GM20431 (cell line): ENCODE data around the gene TPI1.
"Not testable (repeated sequence)": the region's sequence is repeated elsewhere in the genome, so short reads cannot be mapped to it uniquely, and the experiment has no call there.

Source experiments
- in situ Hi-C: fragments of 300-500 bp; cut with MseI, MboI; formaldehyde crosslinking; loops from one replicate; pipeline ENCODE4 v1.15.0; 2020; ENCODE audit warnings: low sequenced_read_pairs; ENCODE audit not compliant: unreplicated experiment

Gene TPI1

DNA sequence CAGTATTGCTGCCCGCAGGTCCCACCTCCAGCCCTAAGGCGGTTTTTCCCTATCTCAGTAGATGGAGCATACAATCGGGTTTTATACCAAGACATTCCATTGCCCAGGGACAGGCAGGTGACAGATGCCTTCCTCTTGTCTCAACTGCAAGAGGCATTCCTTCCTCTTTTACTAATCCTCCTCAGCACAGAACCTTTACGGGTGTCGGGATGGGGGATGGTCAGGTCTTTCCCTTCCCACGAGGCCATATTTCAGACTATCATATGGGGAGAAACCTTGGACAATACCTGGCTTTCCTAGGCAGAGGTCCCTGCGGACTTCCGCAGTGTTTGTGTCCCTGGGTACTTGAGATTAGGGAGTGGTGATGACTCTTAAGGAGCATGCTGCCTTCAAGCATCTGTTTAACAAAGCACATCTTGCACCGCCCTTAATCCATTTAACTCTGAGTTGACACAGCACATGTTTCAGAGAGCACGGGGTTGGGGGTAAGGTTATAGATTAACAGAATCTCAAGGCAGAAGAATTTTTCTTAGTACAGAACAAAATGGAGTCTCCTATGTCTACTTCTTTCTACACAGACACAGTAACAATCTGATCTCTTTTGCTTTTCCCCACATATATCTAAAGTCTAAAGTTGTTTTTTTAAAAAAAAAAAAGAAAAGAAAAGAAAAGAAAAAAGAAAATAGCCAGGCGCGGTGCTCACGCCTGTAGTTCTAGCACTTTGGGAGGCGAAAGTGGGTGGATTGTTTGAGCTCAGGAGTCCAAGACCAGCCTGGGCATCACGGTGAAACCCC is 19.1 kb downstream of the TPI1 start:
- in situ Hi-C loops, result not testable (repeated sequence)

DNA sequence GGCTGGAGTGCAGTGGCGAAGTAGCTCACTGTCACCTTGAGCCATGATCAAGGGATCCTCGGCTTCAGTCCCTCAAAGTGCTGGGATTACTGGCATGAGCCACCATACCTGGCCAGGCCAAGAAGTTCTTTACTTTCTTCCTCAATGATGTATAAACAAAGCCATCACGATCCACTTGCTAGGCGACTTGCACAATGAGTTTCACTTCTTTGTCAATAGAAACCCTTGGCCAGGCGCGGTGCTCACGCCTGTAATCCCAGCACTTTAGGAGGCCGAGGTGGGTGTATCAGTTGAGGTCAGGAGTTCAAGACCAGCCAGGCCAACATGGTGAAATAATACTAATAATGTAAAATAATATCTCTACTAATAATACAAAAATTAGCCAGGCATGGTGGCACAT is 20.1 kb downstream of the TPI1 start:
- in situ Hi-C loops, result no loop called here

DNA sequence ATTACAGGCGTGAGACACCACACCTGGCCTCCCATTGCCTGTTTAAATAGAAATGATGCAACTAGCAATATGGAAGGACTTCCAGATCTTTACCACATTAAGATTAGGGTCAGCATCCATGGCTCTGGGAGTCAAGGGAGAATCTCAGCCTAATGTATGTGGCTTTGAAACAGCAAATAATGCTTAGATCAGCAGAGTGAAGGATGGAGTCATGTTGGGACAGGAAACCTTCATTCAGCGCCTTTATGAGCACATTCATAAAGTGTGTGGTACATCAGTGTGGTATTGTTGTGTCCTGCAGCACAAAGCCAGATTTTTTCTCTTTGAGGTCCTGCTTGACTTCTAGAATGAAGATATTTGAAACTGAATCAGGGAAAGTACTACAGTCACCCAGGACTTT is 21.0 kb downstream of the TPI1 start:
- in situ Hi-C loops, result no loop called here

DNA sequence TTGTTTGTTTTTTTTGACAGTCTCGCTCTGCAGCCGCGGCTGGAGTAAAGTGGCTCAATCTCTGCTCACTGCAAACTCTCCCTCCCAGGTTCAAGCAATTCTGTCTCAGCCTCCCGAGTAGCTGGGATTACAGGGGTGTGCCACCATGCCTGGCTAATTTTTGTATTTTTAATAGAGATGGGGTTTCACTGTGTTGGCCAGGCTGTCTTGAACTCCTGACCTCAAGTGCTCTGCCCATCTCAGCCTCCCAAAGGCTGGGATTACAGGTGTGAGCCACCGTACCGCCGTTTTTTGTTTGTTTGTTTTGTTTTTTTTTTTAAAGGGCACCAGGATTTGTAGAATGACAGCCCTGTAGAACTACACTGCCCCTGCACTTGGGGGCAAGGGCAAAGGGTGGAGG is 21.5 kb downstream of the TPI1 start:
- in situ Hi-C loops, result not testable (repeated sequence)

DNA sequence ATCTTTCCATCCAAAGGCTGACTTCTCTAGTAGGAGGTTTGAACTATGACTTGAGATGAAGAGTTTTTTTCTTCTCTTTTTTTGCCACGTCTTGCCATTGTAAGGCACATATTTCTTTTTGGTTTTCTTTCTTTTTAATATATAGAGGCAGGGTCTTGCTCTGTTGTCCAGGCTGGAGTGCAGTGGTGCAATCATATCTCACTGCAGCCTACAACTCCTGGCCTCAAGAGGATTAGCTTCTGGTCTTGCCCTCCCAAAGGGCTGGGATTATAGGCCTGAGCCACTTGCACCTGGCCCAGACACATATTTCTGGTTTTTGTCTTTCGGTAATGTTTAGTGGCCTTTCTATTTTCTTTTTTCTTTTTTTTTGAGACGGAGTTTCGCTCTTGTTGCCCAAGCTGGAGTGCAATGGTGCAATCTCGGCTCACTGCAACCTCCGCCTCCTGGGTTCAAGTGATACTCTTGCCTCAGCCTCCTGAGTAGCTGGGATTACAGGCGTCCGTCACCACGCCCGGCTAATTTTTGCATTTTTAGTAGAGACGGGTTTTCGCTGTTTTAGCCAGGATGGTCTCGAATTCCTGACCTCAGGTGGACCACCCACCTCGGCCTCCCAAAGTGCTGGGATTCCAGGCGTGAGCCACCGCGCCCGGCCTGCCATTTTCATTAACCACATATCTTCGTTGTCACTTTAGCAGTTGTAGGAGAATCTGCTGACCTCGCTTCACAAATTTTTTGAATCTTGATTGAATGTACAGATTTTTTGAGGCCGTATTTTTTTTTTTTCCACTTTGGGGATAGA is 22.6 kb downstream of the TPI1 start:
- in situ Hi-C loops, result not testable (repeated sequence)

DNA sequence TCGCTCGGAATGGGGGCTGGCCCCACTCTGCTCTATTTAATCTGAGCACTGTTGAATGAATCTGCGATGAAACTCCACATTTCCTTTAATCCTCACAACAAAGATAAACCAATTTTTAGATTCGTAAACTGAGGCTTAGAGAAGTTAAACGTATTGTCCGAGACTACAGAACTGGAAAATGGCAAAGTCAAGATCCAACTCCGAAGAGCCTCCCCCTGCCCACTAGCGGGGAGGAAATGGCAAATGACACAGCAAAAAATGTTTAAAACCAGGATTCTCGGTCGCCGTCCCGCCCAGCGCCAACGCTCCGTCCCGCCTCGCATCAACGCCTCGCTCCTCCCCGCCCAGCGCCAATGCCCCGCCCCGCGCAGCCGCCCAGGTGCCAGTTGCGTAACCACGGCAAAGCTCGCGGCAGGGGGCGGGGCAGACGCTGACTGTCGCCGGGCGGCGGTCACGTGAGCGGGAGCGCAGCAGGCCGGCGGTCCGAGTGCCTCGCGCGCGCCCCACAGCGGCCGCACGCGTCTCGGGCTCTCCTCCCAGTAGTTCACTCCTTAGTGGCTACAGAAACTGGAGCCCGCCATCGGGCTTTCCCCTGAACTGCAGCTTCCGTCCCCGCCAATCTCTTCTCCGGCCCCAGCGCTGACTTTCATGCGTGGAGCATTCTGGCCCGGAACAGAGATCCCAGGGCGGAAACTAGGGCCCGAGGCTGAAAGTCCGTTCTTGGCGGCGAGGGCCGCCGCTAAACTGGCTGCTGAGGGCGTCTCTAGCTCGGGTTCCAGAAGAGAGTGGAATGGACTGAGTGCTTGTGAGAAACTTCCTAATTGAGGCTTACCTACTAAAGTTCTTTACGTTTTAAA is 23.7 kb downstream of the TPI1 start:
- in situ Hi-C loops, result no loop called here

DNA sequence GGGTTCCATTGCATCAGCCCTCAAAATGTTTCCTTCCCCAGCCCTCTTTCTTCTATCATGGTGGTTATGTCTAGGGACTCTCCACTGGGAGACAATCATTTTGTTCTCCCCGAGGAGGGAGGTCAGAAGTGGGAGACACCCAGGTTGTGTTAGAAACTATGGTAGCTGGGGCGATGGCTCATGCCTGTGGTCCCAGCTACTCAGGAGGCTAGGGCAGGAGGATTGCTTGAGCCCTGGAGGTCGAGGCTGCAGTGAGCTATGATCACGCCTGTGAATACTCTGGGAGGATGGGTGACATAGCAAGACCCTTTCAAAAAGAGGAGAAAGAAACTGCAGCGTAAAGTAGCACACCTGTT is 24.3 kb downstream of the TPI1 start:
- in situ Hi-C loops, result no loop called here

DNA sequence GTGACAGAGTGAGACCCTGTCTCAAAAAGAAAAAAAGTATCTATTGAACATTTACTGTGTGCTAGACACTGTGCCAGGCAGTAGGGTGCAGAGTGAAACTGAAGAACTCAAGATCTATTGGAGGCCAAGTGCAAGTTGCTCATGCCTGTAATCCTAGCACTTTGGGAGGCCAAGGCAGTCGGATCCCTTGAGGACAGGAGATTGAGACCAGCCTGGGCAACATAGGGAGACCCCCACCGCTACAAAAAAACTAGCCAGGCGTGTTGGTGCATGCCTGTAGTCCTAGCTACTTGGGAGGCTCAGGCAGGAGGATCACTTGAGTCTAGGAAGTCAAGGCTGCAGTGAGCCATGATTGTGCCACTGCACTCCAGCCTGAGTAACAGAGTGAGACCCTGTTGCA is 25.4 kb downstream of the TPI1 start:
- in situ Hi-C loops, result not testable (repeated sequence)

DNA sequence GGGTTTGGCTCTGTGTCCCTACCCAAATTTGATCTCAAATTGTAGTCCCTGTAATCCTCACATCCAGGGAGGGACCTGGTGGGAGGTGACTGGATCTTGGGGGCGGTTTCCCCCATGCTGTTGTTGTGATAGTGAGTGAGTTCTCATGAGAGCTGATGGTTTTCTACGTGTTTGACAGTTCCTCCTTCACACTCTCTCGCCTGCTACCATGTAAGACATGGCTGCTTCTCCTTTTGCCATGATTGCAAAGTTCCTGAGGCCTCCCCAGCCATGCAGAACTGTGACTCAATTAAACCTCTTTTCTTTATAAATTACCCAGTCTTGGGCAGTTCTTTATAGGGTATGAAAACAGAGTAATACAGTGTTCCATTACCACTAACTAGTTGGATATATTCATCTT is 27.0 kb downstream of the TPI1 start:
- in situ Hi-C loops, result no loop called here

DNA sequence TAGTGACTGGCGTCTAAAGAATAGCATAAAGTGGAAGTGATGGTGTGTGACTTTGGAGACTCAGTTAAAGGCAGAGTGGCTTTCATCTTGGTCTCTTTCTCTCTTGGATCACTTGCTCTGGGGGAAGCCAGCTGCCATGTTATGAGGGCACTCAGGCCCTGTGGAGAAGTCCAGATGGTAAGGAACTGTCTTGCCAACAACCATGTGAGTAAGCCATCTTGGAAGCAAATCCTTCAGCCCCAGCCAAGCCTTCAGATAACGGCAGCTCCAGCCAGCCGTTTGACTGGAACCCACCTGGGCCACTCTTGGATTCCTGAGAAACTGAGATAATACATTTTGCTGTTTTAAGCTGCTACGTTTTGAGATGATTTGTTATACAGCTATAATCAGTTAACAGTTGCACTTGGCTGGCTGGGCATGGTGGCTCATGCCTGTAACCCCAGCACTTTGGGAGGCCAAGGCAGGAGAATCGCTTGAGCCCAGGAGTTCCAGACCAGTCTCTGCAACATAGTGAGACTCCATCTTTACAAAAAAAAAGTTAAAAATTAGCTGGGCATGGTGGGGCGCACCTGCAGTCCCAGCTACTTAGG is 29.6 kb downstream of the TPI1 start:
- in situ Hi-C loops, result no loop called here

DNA sequence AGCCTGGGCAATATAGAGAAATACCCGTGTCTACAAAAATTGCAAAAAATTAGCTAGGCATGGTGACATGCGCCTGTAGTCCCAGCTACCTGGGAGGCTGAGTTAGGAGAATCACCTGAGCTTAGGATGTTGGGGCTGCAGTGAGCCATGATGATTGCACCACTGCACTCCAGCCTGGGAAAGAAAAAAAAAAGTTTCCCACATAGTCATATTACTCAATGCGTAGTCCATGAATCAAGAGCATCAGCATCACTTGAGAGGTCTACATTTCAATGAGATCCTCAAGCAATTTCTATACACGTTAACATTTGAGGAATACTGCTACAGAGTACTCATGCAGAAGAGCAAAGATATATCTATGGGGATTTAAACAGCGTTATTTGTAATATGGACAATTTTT is 32.1 kb downstream of the TPI1 start:
- in situ Hi-C loops, result no loop called here

DNA sequence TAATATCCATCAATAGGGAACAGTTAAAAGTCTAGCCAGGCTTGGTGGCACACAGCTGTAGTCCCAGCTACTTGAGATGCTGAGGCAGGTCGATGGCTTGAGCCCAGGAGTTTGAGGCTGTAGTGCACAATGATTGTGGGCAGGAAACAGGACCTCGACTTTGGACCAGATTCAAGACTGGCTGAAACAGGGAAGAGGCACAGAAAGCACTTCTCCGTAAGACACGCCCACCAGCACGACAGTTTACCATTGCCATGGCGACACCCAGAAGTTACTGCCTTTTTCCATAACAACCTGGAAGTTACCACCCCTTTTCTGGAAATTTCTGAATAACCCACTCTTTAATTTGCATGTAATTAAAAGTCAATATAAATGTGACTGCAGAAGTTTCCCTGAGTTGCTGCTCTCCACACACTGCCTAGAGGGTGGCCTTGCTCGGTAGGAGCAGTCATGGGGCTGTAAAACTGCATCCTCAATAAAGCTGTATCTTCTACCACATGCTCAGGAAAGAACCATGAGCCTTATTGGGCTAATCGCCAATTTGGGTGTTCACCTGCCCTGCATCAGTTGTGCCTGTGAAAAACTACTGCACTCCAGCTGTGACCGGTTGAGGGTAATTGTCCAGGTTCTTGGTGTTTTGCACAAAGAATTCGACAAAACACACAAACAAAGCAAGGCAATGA is 32.6 kb downstream of the TPI1 start:
- in situ Hi-C loops, result no loop called here

DNA sequence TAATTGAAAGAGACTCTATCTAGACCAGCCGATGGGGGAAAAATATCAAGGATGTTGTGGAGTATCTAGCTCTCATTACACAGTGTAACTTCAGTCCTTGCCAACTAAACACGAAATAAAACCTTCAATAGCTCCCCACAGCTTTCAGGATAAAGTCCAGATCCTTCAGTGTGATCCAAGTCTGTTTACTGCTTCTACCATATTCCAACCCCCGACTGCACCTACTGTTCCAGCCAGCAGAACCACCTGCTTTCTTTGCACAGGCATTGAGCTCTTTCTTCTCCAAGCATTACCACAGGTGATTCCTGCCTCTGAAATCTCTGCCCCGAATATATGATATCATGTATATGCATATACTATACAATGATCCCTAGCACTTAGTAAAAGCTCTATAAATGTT is 35.1 kb downstream of the TPI1 start:
- in situ Hi-C loops, result no loop called here

DNA sequence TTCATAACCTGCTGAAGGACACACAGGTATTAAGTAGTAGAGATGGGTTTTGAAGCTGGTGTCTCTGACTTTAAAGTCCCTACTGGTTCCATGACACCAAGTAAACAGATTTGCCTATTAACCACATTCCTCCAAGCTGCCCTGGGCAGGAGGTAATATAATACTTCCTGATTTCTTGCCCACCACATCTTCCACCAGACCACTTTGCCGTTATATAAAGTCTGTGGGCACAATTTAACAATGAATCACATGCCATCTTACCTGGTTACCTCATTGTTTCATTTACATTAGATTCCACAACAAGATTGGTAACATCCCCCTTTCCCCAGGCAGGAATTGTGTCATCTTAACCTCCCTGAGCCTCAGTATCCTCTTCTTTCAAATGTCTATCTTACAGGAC is 36.4 kb downstream of the TPI1 start:
- in situ Hi-C loops, result no loop called here

DNA sequence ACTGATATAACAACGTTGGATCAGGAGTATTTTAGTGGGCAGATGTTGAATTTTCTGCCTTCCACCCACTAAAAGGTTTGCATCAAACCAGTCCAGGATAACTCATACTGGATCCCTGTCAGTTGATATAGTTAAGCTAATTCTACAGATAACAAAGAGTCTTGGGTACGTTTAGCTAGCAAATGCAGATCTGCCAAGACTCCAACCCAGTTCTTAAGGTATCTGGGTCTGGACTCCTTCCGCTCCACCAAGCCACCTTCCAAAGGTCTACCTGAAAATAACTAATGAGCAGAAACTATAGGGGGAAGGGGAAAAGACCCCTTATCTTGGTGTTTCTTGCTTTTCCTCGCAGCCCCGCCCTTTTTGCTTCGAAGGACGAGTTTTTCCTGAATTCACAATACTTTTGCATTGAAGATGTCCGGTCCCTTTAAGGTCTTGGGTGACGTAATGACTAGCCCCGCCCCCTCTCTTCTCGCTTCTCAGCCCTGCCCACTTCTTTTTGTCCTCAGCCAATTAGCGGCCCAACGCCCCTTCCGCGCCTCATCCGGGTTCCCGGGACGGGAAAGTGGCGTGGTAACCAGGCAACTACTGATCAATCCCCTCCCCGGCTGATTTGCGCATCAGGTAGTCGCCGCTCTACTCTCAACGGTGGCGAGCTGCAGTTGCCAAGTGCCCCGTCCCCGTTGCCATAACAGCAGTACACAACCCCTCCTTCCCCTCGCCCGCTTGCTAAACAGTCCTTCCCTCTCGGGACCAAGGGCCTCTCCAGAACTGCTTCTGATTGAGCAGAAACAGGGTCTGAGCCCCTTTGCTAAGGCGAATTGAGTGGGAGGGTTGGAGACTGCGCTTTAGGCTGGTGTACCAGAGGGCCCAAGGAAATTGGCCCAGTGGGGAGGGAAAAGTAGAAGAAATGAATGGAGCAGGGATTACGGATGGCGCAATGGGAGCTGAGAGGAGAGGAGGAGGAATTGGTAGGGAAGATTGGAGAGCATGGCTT is 37.2 kb downstream of the TPI1 start, which contains the start of gene LRRC23:
Gene LRRC23 (plus strand): TSS at position 543 of the 997 bp plus-strand sequence. CDS start 812 bp downstream, outside the sequence.
- in situ Hi-C loops, result no loop called here

DNA sequence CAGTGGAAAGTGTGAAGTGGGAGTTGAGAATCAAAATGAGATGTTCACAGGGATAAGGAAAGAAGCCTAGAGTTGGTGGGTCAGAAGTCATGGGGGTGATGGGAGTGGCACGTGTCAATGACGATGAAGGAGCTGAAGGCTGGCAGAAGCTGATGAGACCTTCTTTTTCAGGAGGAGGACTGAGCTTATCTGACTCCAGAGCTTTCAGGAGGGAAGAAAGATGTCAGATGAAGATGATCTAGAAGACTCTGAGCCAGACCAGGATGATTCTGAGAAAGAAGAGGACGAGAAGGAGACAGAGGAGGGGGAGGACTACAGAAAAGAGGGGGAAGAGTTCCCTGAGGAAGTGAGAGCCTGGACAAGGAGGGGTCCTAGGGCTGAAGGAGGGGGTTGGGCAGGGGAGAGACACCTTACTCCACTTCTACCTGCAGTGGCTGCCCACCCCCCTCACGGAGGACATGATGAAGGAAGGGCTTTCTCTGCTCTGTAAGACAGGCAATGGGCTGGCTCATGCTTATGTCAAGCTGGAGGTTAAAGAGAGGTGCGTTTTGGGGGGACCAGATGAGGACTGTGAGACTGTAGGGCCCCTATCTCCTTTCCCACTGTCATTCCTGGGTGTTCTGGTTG is 38.2 kb downstream of the TPI1 start:
- in situ Hi-C loops, result no loop called here

DNA sequence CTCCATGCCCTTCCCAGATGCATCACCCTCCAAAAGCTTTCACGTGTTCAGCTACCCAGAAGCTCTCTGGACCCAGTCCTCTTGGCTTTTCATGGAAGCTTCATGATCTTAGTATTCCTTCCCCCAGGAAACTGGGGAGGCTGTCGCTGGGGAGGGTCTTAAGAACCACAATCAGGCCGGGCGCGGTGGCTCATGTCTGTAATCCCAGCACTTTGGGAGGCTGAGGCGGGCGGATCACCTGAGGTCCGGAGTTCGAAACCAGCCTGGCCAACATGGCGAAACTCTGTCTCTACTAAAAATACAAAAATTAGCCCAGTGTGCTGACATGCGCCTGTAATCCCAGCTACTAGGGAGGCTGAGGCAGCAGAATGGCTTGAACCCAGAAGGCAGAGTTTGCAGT is 40.8 kb downstream of the TPI1 start:
- in situ Hi-C loops, result not testable (repeated sequence)
